AG04450 (cell line): ENCODE data around the gene CCBE1. TPM values are rescaled to one million over a fixed set of nuclear protein-coding genes. Genes with fewer than 3 reads are reported as not detected.

Source experiments
- CTCF ChIA-PET: fragments of 300-600, 350-600 bp; formaldehyde crosslinking; extraction: SDS; loops from one replicate; lab custom pipeline; 2022; ENCODE audit warnings: antibody characterized with exemption, inconsistent platforms; lab: Charles Lee
- POLR2A ChIA-PET: fragments of 350-600 bp; formaldehyde crosslinking; extraction: SDS; loops from one replicate; lab custom pipeline; 2021; ENCODE audit warnings: antibody characterized with exemption, inconsistent platforms; lab: Yijun Ruan, JAX
- DNase-seq: peaks from one replicate; pipeline ENCODE4 v3.0.0-alpha.2; 2011; ENCODE audit warnings: low read depth, low spot score
- H3K27ac ChIP-seq: one replicate; pipeline ENCODE4 v1.5.1; 2012; ENCODE audit warnings: low read depth, low read length, control low read depth
- H3K27me3 ChIP-seq: one replicate; pipeline ENCODE4 v1.6.0; 2012; ENCODE audit warnings: low read length; ENCODE audit not compliant: control insufficient read depth, insufficient read depth
- H3K4me3 ChIP-seq: 2 replicates; pipeline ENCODE4 v1.5.1; 2011; ENCODE audit warnings: mild to moderate bottlenecking, low read depth, low read length, control low read depth
- H3K9me3 ChIP-seq: 2 replicates; pipeline ENCODE4 v1.5.1; 2012; ENCODE audit warnings: low read length; ENCODE audit not compliant: control insufficient read depth, insufficient read depth
- polyA plus RNA-seq: library from polyadenylated mRNA; depleted of rRNA; stranded (reverse); fragments of >200 nt; gene quantifications from 2 replicates; pipeline ENCODE4 v1.2.3, GENCODE V29; 2011
- TF ChIP-seq, protein P1 (sequence below): IDR thresholded peaks from 2 replicates; pipeline ENCODE4 v1.5.1; 2011; ENCODE audit warnings: low read depth, low read length, control low read depth, inconsistent platforms

Gene CCBE1
- polyA plus RNA-seq, 1 experiment, result 40.4 TPM

DNA sequence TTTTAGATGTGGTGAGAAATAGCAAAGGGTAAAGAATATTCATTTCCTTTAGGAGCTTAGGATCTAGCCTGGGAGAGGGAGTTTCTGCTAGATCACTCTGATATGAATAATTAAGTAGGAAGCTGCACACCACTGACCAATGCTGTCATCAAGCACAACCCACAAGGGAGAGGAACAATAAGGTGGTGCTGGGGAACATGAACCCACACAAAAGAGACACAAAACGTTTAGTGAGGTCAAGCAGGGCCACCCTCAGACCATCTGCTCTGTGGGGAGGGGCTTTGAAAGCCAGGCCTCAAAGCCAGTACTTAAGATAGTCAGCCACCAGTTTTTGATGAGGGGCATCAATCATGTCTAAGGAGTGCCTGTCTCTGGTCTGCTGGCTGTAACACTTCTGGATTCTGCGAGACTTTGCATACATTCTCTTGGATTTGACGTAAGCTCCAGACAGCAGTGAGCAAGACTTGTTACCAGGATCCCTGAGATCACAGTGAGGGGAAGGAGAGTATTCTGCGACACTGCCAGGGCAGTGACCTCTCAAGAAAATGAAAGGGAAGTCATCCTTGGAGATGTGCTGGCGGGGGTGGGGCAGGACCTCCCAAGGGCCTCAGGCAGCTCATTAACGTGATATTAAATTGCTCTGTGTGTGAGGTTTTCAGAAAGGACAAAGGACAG is 127.0 kb downstream of the CCBE1 start:
- no peak for DNase-seq

DNA sequence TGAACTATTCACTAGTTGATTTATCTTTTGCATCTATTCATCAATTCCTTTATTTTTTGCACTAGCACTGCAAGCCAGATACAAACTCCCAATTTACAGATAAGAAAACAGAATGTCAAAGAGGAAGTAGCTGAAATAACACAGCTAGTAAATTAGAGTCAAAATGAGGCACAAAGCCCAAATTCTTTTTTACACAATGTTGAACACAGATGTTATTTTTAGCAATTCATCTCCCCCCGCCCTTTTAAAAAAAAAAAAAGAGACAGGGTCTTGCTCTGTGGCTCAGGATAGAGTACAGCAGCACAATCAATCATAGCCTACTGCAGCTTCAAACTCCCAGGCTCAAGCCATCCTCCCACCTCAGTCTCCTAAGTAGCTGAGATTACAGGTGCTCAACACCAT is 127.8 kb downstream of the CCBE1 start:
- Histone ChIP-seq H3K4me3 (no peak overlapping the region), H3K27ac (no peak overlapping the region), H3K9me3 (no peaks in the 10 kb centered on the region), H3K27me3 (no peaks in the 10 kb centered on the region)
- no peak for DNase-seq
- ChIA-PET CTCF (interaction anchor here (0.8 to 0.9 kb wide), 2 partner anchors 167 to 254 kb away, joined by 3 read pairs; no protein-coding TSS in a partner anchor), POLR2A (interaction anchor here (0.6 to 1.0 kb wide), 2 partner anchors 11 to 84 kb away, joined by 3 read pairs; no protein-coding TSS in a partner anchor)
- TF ChIP-seq, protein P1, sequence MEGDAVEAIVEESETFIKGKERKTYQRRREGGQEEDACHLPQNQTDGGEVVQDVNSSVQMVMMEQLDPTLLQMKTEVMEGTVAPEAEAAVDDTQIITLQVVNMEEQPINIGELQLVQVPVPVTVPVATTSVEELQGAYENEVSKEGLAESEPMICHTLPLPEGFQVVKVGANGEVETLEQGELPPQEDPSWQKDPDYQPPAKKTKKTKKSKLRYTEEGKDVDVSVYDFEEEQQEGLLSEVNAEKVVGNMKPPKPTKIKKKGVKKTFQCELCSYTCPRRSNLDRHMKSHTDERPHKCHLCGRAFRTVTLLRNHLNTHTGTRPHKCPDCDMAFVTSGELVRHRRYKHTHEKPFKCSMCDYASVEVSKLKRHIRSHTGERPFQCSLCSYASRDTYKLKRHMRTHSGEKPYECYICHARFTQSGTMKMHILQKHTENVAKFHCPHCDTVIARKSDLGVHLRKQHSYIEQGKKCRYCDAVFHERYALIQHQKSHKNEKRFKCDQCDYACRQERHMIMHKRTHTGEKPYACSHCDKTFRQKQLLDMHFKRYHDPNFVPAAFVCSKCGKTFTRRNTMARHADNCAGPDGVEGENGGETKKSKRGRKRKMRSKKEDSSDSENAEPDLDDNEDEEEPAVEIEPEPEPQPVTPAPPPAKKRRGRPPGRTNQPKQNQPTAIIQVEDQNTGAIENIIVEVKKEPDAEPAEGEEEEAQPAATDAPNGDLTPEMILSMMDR, result no peak

More for the DNA sequence above, 127.0 kb downstream of the CCBE1 start:
- H3K9me3 ChIP-seq, result no peaks in the 10 kb centered on the region
- ChIA-PET CTCF (interaction anchor here (0.9 kb wide), 1 partner anchor 168 kb away, joined by 3 read pairs; no protein-coding TSS in a partner anchor), POLR2A (interaction anchor here (1.0 kb wide), 1 partner anchor 85 kb away, joined by 3 read pairs; no protein-coding TSS in a partner anchor)
- TF ChIP-seq, protein P1, result no peak
- H3K27me3 ChIP-seq, result no peaks in the 10 kb centered on the region
- no peak overlapping the region for H3K27ac ChIP-seq
- H3K4me3 ChIP-seq, result no peak overlapping the region

DNA sequence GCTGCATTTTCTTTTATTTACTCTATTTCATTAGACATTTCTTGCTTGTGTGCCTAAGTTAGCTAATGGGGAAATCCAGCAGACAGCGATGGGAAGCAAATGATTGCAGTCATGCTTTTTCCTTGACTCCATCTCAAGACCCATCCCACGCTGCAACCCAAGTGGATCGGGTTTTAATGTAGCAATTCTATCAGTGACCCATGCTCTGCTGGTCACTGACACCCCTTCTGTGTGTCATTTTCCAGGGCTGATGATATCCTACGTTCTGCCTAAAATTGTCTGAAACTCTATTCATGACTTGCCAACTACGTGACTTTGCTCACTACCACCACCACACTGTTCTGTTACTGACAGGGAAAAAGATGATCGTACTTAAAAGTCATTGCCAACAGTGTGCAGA is 129.8 kb downstream of the CCBE1 start:
- POLR2A ChIA-PET, result interaction anchor here (0.7 to 1.2 kb wide), 2 partner anchors 19 to 56 kb away, joined by 3 to 4 read pairs; no protein-coding TSS in a partner anchor
- no peak for DNase-seq
- H3K27me3 ChIP-seq, result no peaks in the 10 kb centered on the region
- no peak overlapping the region for H3K4me3 ChIP-seq
- H3K27ac ChIP-seq, result no peak overlapping the region
- CTCF ChIA-PET, result interaction anchor here (0.7 to 1.7 kb wide), 4 partner anchors 108 to 256 kb away, joined by 3 to 10 read pairs (median 5); partner anchors contain the start of gene CCBE1
- TF ChIP-seq, protein P1, result no peak
- no peaks in the 10 kb centered on the region for H3K9me3 ChIP-seq

DNA sequence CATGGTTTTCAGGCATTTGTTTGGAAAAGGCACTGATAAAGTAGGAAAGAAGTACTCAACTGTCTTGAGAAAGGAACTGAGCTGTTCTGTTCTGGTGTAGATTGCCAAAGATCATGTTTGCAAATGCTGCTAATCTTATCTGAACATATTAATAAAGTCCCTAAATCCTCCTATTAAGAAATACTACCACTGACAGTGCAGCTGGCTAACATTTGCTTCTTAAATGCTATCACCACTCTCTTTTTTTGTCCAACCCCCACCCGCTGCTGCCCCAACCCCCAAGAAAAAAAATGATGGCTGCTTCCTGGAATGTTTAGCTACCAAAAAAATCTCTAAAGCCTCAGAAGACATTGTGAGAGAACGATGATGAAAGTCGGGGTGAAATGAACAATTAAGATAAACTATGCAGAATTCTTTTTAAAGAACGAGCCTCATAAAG is 130.7 kb downstream of the CCBE1 start:
- TF ChIP-seq, protein P1, result no peak
- CTCF ChIA-PET, result interaction anchor here (0.6 to 1.8 kb wide), 5 partner anchors 23 to 257 kb away, joined by 3 to 10 read pairs (median 4); partner anchors contain the start of gene CCBE1

More for the DNA sequence above, 130.7 kb downstream of the CCBE1 start:
- Histone ChIP-seq H3K27ac (no peak overlapping the region), H3K27me3 (no peaks in the 10 kb centered on the region), H3K9me3 (no peaks in the 10 kb centered on the region), H3K4me3 (no peak overlapping the region)
- DNase-seq, result peak; percentile 58
- POLR2A ChIA-PET, result interaction anchor here (0.6 to 2.0 kb wide), 6 partner anchors 10 to 82 kb away, joined by 3 to 8 read pairs (median 4); no protein-coding TSS in a partner anchor
